Activated CD4-positive, alpha-beta T cell treated with anti-CD3 and anti-CD28 coated beads, Interleukin-2, amount 50 U/mL, for 48 hours (primary cell): ENCODE data around the gene UNC13D.

Experiments
- DNase-seq, 2 experiments: peaks; one replicate each; pipeline ENCODE4 v3.0.0-alpha.2; 2020

Gene UNC13D

GRCh38 chr17:75832652-75833400 lies 11.4 kb downstream of the UNC13D start:
- DNase-seq = peak; percentile 33 to 44

- peak; percentile 54 for DNase-seq
These were observed 12.0 kb downstream of the UNC13D start for GRCh38 chr17:75832164-75832651.

DNA sequence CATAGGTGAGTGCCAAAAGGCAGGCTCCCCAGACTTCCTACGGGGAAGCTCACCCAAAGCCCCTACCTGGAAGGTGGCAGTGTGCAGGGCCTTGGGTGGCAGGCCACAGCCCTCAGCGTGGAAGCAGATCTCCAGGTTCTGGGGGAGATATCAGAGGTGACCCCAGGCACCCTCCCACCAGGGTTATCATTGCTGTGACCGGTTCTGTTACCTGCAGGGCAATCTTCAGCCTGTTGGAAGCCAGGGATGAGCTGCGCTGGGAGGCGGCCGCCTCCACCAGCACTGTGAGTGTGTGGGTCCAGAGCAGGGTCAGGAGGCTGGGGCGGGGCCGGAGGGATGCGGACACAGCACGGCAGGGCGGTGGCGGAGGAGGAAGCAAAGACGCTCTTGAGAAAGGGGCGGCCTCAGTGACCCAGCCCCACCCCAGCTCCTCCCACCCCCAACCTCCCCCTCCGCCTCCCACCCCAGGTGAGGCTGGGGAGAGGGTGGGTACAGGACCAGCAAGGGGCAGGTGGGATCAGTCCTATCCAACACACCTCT lies 13.1 kb downstream of the UNC13D start:
- DNase-seq = no peak

DNA sequence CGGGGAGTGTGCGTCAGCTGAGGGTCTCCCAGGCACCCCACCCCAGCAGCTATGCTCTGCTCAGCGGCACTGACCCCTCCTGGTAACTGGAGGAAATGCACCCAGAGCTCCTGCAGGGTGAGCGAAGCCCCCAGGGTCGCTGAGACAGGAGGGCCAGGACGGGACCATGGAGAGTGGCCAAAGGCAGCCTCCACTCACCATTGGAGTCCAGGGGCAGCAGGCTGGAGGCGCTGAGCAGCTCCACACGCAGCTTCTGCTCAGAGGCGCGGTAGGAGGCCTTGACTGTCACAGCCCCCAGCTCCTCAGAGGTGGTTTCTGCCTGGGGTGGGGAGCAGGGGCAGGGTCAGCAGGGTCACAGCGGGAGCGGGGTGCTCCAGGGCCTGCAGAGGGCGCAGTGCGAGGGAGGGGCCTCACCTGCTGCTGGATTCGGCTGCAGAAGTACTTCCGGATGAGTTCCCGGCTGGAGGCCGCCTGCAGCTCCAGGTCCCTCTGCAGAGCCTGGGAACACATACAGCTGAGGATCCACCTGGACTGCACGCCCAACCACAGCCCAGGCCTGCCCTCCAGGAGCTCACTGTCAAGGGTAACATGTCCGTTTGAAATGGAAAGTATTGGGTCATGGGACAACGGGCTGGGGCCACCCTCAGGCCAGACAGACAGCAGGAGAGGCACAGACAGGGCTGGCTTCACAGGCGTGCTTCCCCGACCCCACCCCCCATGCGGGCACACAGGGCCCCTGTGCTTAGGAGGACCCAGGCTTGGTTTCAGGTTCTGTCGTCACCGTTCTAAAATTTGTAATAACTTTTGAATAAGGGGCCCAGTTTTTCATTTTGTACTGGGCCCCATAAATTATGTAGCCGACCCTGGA lies 13.8 kb downstream of the UNC13D start:
- peak; percentile 46 to 51 for DNase-seq

DNA sequence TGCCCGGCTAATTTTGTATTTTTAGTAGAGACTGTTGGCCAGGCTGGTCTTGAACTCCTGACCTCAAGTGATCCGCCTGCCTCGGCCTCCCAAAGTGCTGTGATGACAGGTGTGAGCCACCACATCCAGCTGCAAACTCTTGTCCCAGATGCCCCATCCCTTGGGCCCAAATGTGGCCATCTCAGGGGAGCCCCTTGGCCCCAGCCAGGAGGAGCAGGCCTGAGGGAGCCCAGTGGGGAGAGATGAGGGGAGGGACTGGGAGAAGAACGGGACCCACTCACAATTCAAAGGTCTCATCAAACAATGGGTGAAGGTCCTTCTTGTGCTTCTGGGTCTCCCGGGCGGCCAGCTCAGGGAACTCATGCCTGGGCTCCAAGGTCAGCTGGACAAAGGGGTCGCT lies 14.5 kb downstream of the UNC13D start:
- no peak for DNase-seq

DNA sequence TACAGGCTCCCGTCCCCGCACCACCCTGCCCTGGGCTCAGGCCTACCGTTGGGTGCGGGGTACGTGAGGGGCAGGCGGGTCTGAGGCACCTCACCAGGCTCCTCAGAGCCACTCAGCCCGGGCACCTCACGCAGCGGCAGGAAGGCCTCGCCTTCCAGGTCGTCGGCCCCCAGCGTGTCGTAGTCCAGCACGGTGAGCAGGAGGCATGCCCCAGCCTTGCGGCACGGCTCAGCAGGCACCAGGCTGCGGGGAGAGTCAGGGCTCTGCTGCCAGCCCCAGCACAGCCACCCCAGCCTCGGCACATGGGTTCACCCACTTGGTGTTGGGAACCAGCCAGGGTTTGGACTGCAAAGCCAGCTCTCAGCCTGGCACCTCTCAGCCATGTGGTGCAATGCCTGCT lies 15.5 kb downstream of the UNC13D start:
- no peak for DNase-seq

DNA sequence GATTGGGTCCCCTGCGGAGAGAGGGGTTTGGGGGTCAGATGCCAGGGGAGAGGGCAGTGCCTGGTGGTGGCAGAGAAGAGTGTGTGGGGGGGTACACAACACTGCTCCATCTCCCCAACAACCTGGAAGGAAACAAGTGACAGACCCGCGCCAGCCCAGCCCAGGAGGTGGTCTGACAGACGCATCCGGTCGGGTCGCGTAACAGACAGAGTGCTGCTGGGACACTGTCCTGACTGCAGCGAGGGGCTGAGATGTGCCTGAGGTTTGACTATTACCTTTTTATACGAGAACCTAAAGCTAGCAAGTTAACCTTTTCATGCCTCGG lies 16.2 kb downstream of the UNC13D start:
- no peak for DNase-seq

GRCh38 chr17:75827308-75828075 lies 16.7 kb downstream of the UNC13D start:
- DNase-seq = peak; percentile 62 to 71

DNA sequence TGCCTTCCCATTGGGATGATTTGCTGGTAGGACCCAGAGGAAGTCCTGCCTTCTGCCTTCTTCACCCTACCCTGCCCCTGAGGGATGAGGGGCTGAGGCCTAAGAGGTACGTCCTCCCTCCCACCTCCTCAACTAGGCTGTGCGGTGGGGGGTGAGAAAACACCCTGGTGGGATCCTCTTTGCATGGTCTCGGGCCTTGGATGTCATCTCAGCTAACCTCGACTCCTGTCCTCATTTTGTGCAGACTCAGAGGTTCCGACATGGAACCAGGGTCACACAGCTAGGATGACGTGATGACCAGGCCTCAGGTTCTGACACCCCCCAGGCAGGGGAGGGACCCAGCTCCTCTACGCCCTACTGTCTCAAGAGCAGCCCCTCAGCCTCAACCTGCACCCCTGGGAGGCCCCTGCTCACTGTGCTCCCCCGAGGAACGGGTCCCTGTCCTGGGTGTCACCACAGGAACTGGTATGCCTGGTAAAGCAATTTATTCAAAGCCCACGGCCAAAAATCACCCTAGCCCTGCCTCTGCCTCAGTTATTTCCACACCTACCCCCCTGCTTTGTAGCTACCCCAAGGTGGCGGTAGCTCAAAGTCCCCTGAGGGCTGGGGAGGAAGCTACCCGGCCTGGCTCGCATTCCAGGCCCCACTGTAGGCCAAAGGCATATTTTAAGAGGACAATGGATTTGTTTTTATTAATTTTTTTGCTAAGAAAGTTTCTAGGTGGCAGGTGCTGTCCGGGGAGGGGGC lies 17.5 kb downstream of the UNC13D start:
- no peak for DNase-seq

GRCh38 chr17:75825748-75826370 lies 18.3 kb downstream of the UNC13D start:
- no peak for DNase-seq

GRCh38 chr17:75825149-75825552 lies 19.1 kb downstream of the UNC13D start:
- no peak for DNase-seq

DNA sequence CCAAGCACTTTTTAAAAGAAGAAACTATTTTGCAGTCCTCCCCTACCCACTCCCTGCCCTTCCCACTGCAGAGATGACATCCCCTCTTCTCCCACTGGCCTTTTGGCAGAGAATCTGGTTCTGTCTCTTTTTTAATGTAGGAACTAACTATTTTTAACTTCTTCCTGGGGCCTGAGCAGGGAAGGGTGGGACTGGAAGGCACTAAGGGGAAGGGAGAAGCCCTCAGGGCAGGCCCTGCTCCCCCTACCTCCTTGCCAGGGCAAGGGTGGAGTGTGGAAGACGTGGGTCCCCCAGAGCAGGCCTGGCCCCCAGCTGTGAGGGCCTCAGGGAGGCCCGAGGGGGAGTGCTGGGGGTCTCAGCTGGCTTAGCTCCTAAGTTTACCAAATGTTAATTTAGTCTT lies 19.5 kb downstream of the UNC13D start:
- DNase-seq = no peak

DNA sequence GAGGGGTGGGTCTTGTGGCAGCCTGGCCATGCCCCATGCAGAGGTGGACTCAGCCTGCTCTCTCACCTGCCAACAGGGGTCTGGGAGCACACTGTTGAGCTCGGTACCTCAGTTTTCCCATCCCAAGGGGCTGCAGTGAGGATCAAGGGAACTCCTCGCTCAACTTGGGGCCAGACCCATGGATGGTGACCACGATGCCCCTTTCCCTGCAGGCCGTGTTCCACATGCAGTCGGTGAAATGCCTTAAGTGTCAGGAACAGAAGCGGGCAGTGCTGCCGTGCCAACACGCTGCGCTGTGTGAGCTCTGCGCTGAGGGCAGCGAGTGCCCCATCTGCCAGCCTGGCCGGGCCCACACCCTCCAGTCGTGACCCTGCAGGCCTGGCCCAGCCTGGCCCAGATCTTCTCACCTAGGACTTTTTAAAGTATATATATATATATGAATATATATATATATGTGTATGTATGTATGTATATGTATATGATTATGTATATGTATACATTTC lies 20.1 kb downstream of the UNC13D start:
- DNase-seq = no peak

DNA sequence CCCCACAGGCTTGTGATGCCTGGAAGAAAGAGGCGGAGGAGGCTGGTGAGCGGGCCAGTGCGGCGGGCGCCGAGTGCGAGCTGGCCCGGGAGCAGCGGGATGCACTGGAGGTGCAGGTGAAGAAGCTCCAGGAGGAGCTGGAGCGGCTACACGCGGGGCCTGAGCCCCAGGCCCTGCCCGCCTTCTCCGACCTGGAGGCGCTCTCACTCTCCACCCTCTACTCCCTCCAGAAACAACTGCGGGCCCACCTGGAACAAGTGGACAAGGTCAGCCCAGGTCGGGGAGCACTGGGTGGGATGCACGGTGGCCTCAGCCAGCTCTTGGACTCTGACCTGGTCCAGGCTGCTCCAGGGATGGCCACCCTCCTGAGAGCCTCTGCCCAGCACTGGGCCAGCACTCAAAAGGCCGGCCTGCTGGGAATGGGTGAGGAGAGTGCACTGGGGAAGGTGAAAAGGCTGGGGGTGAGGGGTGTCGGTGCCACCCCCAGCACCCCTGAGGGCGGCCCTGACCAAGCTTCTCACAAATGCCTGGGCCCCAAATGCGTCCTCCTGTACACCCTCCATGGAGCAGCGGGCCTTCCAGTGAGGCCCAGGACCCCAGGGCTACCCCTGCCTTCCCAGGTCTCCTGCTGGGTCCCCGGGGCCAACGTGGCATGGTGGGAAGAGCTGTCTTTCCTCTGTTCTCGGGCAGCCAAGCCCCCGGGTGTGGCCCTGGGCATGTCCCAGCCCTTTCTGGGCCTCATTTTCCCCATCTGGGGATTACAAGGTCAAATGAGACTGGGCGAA lies 20.8 kb downstream of the UNC13D start:
- DNase-seq = no peak

DNA sequence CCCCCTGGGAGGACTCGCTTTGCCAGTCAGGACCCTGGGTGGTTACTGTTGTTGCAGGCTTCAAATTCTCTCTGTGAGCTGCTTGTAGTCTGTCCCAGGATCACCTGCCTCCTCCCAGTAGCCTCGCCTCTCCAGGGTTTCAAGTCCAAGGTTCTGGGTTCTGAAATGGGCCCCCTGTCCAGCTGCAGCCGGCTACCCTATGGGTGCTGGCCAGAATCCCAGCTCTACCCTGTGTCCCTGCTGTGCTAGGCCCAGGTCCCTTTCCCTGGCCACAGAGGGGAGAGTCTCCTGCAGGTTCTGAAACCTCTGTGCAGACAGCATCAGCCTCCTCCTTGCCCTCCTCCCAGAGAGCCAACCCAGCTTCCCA lies 21.4 kb downstream of the UNC13D start:
- no peak for DNase-seq

GRCh38 chr17:75822119-75822799 lies 21.9 kb downstream of the UNC13D start:
- DNase-seq = peak in 1 of 2 experiments; percentile 34

DNA sequence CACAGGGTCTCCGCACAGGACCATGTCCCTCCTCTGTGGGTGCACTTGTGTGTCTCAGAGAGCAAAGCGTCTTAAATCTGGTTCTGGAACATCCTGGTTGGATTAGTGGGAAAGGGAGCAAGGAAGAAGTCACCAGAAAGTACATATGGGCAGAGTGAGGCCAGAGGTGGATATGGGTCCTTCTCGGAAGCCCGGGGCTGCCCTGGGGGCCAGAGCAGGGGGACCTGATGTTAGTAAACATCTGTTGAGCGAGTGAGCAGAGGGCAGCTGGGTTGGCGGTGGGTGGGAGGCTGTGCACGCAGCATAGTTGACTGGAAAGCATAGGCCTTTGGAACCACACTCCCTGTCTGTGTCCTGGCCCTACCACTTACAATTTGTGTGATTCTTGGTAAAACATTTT lies 22.7 kb downstream of the UNC13D start:
- DNase-seq = no peak

DNA sequence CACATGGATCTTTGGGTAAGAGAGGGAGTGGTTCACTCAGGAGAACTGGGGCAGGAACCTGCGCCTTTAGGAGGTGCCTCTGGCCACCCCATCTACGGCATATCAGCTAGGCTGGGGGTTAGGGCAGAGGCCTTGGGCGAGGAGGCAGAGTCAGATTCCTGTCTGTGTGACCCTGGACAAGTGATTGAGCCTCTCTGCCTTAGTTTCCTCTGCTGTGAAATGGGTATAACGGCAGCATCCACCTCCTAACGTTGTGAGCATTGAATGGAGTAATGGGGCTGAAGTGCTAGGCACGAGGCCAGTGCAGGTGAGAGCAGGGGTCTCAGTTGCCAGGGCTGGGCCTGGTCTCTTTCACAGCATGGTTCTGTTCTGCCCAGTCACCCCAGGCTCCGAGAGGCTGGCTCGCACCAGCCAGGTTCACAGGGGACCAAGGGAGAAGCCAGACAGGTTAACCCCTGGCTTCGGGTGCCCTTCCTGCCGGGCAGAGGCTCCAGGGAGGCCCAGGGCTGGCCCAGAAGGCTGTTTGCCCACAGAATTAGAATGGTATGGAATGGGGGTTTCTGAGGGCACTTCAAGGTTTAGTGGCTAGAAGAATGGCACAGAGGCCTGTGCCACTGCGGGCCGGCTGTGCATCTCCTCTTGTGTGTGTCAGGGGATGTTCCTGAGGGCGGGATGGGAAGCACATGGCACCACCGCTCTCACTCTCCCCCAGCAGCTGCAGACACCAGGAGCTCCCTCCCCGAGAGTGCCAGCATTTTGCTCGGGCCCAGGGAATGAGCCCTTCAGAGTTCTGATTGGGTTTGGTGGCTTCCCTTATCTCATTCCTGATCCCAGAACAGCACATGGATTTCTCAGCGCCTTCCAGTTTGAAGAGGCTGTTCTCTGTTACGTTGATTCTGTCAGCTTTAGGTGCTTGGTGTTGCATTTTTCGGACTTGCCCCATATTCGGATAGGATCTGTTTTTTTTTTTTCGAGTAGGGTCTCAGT lies 23.8 kb downstream of the UNC13D start:
- DNase-seq = no peak

GRCh38 chr17:75819678-75820077 lies 24.5 kb downstream of the UNC13D start:
- no peak for DNase-seq
